Astrocyte (in vitro differentiated cells and primary cell): ENCODE measurements around the gene RIN1.

Experiments
- EZH2 ChIP-seq: IDR thresholded peaks from 2 replicates; pipeline ENCODE4 v1.6.1; 2012; ENCODE audit warnings: mild to moderate bottlenecking, low read length, inconsistent platforms; ENCODE audit not compliant: insufficient read depth
- TF ChIP-seq, protein P1 (sequence below): IDR thresholded peaks from 2 replicates; pipeline ENCODE4 v1.5.1; 2011; ENCODE audit warnings: low read depth, mild to moderate bottlenecking, inconsistent platforms, low read length, moderate library complexity; ENCODE audit not compliant: insufficient read depth

DNA sequence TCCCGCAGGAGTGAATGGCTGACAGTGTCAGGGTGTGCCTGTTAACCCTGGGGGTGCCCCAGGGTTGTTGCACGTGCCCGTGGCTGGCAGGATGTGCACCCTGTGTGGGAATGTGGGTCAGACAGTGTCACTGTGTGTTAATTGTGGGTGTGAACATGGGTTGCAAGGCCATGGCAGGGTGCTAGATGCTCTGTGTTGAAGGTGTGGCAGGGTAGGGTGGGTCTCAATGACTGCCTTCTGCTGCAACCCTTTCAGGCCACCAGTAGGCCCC is 8.3 kb downstream of the RIN1 start:
- TF ChIP-seq, protein P1, sequence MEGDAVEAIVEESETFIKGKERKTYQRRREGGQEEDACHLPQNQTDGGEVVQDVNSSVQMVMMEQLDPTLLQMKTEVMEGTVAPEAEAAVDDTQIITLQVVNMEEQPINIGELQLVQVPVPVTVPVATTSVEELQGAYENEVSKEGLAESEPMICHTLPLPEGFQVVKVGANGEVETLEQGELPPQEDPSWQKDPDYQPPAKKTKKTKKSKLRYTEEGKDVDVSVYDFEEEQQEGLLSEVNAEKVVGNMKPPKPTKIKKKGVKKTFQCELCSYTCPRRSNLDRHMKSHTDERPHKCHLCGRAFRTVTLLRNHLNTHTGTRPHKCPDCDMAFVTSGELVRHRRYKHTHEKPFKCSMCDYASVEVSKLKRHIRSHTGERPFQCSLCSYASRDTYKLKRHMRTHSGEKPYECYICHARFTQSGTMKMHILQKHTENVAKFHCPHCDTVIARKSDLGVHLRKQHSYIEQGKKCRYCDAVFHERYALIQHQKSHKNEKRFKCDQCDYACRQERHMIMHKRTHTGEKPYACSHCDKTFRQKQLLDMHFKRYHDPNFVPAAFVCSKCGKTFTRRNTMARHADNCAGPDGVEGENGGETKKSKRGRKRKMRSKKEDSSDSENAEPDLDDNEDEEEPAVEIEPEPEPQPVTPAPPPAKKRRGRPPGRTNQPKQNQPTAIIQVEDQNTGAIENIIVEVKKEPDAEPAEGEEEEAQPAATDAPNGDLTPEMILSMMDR = no peak
- TF ChIP-seq EZH2 = no peak
